AG20443 (cell line): ENCODE data around the gene ADAM8.
A peak's percentile ranks its signal among the peaks of the same experiment; 100 is the strongest.
"Not testable (repeated sequence)": the region's sequence is repeated elsewhere in the genome, so short reads cannot be mapped to it uniquely, and the experiment has no call there.

Experiments used
- DNase-seq: peaks from one replicate; pipeline ENCODE4 v3.0.0; 2012; ENCODE audit warnings: low spot score, mixed read lengths

Gene ADAM8

DNA sequence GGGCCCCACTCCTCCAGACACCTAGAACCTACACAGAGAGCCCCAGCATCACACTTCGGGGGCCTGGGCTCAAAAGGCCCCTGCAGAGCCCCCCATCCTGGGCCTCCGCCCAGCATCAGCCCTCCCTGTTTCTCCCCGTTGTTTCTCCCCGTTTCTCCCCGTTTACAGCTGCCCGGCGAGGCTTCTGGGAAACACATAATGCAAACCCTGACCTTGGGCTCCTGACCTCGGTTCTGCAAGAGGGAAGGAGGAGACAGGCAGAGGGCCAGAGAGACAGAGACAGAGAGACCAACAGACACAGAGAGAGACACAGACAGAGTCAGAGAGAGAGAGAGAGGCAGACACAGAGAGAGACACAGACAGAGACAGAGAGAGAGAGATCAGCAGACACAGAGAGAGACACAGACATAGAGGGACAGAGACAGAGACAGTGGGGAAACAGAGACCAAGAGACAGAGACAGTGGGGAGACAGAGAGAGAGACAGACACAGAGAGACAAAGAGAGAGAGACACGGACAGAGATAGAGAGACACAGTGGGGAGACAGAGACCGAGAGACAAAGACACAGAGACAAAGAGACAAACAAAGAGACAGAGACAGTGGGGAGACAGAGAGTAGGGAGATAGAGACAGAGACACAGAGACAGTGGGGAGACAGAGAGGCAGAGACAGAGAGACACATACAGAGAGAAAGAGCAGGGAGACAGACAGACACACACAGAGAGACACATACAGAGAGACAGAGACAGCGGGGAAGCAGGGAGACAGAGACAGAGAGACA lies 26.5 kb downstream of the ADAM8 start:
- DNase-seq: no peak

DNA sequence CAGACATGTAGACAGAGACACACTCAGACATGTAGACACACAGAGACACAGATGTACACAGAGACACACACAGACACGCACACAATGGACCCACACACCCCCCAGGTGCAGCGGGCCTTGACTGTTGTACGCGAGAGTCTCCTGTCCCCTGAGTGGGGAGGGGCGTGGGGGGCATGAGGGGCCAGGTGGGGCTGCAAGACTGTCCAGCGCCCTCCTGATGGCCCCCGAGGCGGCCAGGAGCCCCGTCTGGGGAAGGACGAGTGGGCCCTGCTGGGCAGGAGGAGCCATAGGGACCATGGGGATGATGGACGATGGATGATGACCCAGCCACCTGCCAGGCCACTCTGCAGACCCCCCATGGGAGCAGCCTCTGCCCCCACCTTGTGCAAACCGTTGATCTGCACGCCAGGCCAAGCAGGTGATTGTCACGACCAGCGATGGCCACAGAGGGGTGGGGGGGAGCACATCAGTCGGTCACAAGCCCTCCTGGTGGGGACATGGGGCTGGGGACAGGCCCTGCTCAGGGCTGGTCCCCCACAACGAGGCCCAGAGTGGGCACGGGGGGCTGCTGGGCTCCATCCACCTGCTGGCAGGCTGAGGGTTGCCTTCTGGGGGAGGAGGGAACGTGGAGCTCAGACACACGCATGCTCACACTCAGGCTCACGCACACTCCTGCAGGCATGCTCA lies 27.4 kb downstream of the ADAM8 start:
- DNase-seq: no peak

GRCh38 chr10:133248334-133248715 lies 28.3 kb downstream of the ADAM8 start:
- DNase-seq: no peak

GRCh38 chr10:133247681-133248333 lies 28.9 kb downstream of the ADAM8 start:
- no peak for DNase-seq

GRCh38 chr10:133246236-133246626 lies 30.4 kb downstream of the ADAM8 start:
- DNase-seq: no peak

DNA sequence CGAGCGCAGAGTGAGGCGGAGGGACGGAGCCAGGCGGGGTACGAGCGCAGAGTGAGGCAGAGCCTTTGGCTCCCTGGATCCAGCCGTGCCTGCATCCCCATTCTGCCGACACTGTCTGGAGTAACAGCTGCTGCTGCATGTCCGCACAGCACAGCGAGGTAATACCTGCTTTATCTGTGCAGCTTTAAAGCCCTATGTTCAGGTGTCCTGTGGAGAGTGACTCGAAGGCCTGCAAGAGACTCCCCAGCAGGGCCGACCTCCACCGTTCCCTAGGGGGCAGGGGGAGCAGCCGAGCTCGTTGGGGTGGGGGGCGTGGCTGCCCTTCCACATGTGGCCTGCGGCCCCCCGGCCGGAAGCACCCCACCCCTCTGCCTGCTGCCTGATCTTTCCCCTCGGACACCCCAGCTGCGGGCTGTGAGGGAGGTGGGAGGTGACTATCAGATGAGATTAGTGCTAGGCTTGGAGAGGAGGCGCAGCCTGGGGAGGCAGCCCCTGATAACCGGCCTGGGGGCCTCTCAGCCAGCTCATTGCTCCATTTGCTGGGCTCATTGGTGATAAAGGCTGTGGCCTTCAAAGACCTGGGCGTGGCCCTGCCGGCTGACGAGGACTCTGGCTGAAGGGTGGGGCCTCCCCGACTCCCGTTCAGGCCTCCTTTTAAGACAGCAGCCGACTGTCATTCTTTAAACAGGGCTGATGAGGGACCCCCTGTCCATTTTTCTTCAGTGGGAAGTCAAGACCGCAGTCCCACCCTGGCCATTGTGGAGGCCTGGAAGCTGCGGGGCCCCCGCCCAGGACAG lies 31.0 kb downstream of the ADAM8 start:
- DNase-seq: peak; percentile 67

DNA sequence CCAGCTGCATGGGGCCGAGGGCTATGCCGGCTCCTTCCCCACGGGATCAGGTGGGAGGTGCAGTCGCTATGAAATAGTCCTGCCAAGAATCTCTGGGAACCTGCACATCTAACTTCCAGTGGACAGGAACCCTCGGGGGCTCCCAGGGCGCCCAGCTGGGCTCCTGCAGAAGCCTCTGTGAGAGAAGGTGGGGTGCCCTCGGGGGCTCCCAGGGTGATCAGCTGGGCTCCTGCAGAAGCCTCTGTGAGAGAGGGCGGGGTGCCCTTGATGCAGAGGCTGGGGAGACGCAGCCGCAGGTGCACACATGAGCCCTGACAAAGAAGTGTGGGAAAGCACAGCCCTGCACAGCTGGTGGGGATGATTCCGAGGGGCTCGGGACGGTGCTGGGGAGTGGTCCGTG lies 33.1 kb downstream of the ADAM8 start:
- DNase-seq: no peak

DNA sequence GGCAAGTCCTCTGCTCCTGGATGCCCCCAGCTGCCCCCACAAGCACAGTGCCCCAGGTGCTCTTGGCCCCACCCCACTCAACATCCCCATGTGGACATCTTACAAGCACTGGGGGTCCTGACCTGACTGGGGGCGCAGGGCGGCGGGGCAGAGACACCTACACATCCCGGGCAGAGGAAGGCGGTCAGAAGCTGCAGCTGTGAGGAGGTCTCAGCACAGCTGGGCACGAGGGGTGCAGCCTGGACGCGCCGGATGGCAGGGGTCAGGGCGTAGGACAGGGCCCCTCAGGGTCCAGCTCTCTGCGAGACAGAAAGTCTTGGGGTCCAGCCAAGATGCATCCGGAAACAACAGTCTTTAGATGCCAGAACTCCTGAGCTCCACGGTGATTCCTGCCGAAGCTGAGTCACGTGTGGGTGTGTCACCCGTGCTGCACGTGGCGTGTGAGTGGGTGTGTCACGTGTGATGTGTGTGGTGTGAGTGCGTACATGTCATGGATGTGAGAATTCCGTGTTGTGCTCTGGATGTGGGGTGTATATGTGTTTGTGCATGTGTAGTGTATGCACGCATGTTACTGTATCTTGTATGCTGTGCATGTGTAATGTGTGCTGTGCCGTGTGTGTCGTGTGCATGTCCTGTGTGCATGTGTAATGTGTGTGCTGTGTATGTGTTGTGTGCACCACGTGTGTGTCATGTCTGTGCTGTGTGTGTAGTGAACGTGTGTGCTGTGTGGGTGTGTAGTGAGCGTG lies 33.9 kb downstream of the ADAM8 start:
- DNase-seq: peak; percentile 56

DNA sequence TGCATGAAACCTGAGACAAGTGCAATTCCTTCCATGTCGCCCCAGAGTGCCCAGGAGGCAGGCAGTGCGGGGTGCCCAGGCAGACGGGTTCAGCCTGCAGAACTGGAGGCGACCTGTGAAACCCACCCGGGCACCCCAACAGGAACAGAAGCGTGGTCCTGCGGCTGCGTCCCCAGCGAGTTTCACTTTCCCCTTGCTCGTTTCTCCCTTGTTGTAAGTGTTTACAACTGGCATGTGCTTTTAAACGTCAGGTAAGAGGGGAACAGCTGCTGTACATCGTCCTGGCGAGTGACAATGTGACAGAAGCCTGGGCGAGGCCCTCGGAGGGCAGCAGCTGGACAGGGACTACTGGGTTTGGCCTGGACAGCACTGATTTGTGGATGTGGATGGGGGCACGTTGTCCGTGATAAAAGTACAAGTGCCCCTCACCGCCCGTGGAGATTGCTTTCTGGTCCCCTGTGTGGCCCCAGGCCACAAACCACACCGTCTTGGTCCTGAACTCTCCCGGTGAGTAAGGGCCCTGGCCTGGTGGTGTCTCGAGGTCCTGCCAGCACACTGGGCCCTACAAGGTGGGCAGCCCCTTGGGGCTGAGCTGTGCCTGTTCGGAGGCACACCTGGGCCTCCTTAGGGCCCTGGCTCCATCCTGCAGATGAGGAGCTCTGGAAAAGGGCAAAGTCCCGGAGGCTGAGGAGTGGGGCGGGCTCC lies 35.0 kb downstream of the ADAM8 start:
- DNase-seq: no peak

DNA sequence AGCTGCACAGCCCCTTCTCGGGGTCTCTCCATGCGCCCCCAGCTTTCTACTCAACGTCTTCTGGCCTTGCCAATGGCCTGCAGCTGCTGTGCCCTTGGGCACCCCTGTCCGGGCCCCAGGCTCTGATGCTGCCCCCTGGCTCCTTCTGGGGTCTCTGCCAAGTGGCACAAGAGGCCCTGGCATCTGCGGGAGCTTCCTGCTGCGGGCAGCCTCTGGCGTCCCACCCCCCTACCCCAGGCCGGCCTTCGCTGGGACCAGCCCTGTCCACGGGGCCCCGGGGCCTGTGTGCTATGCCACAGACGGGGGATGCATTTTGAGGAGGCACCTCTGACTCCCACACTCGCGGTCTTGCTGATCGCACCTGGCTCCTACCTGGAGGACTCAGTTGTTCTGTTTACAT lies 36.7 kb downstream of the ADAM8 start:
- DNase-seq: no peak

- DNase-seq: no peak
Measured at GRCh38 chr10:133238466-133238804, 38.2 kb downstream of the ADAM8 start.

- no peak for DNase-seq
Measured at GRCh38 chr10:133237588-133238465, 38.8 kb downstream of the ADAM8 start, which contains the start of gene VENTX. Gene VENTX (plus strand): TSS chr10:133237855. CDS start chr10:133237915, 60 bp downstream.

GRCh38 chr10:133237241-133237587 lies 39.5 kb downstream of the ADAM8 start:
- no peak for DNase-seq

DNA sequence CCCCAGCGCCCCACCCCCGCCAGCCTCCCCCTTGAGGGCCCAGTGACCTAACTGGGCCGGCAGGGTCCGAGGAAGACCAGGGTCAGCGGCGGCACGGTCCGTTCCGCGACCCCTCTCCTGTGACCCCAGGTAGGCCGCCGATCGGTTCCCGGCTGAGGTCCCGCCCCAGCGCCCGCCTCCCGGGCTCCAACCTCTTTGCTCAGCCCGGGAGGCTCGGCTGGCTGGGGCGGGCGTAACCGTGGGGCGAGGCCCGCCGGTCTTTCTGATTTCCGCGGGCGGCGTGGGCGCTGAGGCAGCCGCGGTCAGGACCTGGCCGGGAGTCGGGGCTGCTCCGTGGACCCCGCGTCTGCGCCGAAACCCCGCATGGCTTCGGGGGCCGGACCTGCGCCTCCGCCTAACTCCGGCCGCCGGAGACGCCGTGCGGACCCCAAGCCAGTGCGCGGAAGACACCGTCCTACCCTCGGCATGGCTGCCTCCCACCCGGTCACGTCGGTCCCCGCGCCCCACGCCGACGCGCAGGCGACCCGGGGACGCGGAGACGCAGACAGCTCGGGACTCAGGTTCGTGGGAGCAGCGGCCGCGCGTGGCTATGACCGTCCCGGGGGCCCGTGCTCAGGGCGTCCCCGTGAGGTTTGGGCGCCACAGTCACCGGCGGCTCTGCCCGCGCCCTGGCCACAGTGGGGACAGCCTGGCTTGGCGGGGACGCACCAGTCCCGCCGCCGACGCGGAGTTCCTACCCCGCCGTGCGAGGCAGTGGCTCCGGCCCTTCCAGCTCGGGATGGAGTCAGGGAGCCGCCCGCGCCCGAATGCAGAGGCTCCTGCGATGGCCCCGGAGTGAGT lies 40.0 kb downstream of the ADAM8 start:
- no peak for DNase-seq

DNA sequence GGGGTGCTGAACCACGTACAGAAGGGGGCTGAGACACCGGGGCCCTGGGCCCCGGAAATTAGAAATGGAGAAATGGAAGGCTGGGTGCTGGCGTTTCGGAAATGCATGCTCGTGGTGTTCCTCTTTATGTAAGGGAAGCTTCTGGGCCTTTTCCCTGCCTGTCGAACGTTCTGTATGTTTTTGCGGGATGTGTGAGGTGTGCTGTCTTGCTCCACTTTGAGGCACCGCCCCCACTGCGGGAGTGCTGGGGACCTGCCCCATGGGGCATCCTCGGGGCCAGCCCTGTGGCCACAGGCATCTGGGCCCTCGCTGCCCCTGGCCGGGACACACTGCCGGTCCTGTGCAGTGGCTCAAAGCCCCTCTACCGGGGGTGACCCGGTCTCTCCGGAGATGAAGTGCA lies 40.7 kb downstream of the ADAM8 start:
- DNase-seq: no peak

- no peak for DNase-seq
Measured at GRCh38 chr10:133235265-133235855, 41.3 kb downstream of the ADAM8 start.

GRCh38 chr10:133234796-133235195 lies 41.9 kb downstream of the ADAM8 start:
- DNase-seq: not testable (repeated sequence)

GRCh38 chr10:133231946-133232574 lies 44.6 kb downstream of the ADAM8 start:
- no peak for DNase-seq
